MM.1S (cell line): ENCODE results near the gene INHBC.

Experiments used
- DNase-seq: peaks from one replicate; pipeline ENCODE4 v3.0.0-alpha.2; 2015
- H2AFZ ChIP-seq: fragments of 300-600 bp; sonication (generic); 2 replicates; pipeline ENCODE4 v1.6.0; 2016; ENCODE audit warnings: antibody characterized with exemption, low read length
- H3F3A ChIP-seq: fragments of 300-600 bp; sonication (generic); 2 replicates; pipeline ENCODE4 v1.6.1; 2016; ENCODE audit warnings: mild to moderate bottlenecking, antibody characterized with exemption, low read length, moderate library complexity, mixed read lengths; ENCODE audit not compliant: insufficient read depth
- H3K27ac ChIP-seq: fragments of 300-600 bp; sonication (generic); 2 replicates; pipeline ENCODE4 v1.5.1; 2016; ENCODE audit warnings: mild to moderate bottlenecking, low read length
- H3K27me3 ChIP-seq: fragments of 300-600 bp; sonication (generic); replicated peaks from 2 replicates; pipeline ENCODE4 v1.6.0; 2016; ENCODE audit warnings: low read length; ENCODE audit not compliant: insufficient read depth
- H3K36me3 ChIP-seq: fragments of 300-600 bp; sonication (generic); replicated peaks from 2 replicates; pipeline ENCODE4 v1.6.1; 2016; ENCODE audit warnings: mild to moderate bottlenecking, low read length, mixed read lengths; ENCODE audit not compliant: insufficient read depth
- H3K4me1 ChIP-seq: fragments of 300-600 bp; sonication (generic); 2 replicates; pipeline ENCODE4 v1.6.1; 2016; ENCODE audit warnings: low read length, mixed read lengths
- H3K4me2 ChIP-seq: fragments of 300-600 bp; sonication (generic); 2 replicates; pipeline ENCODE4 v1.6.0; 2016; ENCODE audit warnings: low read depth, low read length
- H3K4me3 ChIP-seq: fragments of 300-600 bp; sonication (generic); 2 replicates; pipeline ENCODE4 v1.5.1; 2016; ENCODE audit warnings: low read length, mixed read lengths
- H3K79me2 ChIP-seq: fragments of 300-600 bp; sonication (generic); 2 replicates; pipeline ENCODE4 v1.6.1; 2016; ENCODE audit warnings: mixed run types, low read length, mixed read lengths
- H3K9ac ChIP-seq: fragments of 300-600 bp; sonication (generic); 2 replicates; pipeline ENCODE4 v1.6.1; 2016; ENCODE audit warnings: low read length, mixed read lengths
- H3K9me2 ChIP-seq: fragments of 300-600 bp; sonication (generic); replicated peaks from 2 replicates; pipeline ENCODE4 v1.6.1; 2016; ENCODE audit warnings: mild to moderate bottlenecking, low read length, mixed read lengths; ENCODE audit not compliant: insufficient read depth
- H3K9me3 ChIP-seq: fragments of 300-600 bp; sonication (generic); replicated peaks from 2 replicates; pipeline ENCODE4 v1.6.1; 2016; ENCODE audit warnings: mild to moderate bottlenecking, low read length, mixed read lengths; ENCODE audit not compliant: insufficient read depth
- H4K20me1 ChIP-seq: fragments of 300-600 bp; sonication (generic); 2 replicates; pipeline ENCODE4 v1.6.1; 2016; ENCODE audit warnings: mild to moderate bottlenecking, low read length, moderate library complexity, mixed read lengths; ENCODE audit not compliant: insufficient read depth
- CTCF ChIP-seq: fragments of 300-600 bp; sonication (generic); IDR thresholded peaks from 2 replicates; pipeline ENCODE4 v1.5.1; 2016; ENCODE audit warnings: antibody characterized with exemption, low read length, mixed read lengths
- EZH2 ChIP-seq: fragments of 300-600 bp; sonication (generic); optimal IDR thresholded peaks from 2 replicates; pipeline ENCODE3; 2017; ENCODE audit warnings: low read depth, mild to moderate bottlenecking, antibody characterized with exemption, low read length, mixed read lengths
- EZH2phosphoT487 ChIP-seq: fragments of 300-600 bp; sonication (generic); IDR thresholded peaks from 2 replicates; pipeline ENCODE4 v1.6.1; 2018; ENCODE audit warnings: antibody characterized with exemption, low read length

The INHBC gene

GRCh38 chr12:57450057-57450456 lies 15.5 kb downstream of the INHBC start:
- no peak for TF ChIP-seq EZH2
- no peak for TF ChIP-seq CTCF
- no peak for TF ChIP-seq EZH2phosphoT487
- Histone ChIP-seq H3K9ac (no peak overlapping the region), H3K27ac (no peak overlapping the region), H2AFZ (no peak overlapping the region), H3K36me3 (no peaks in the 10 kb centered on the region), H3K9me2 (no peaks in the 10 kb centered on the region), H3K4me1 (peaks cover 5% of the 10 kb centered on the region; the same call in 1 of the 2 replicates), H3K9me3 (no peaks in the 10 kb centered on the region), H4K20me1 (no peaks in the 10 kb centered on the region), H3K27me3 (no peaks in the 10 kb centered on the region), H3K79me2 (no peaks in the 10 kb centered on the region), H3K4me2 (no peak overlapping the region), H3K4me3 (no peak overlapping the region), H3F3A (no peaks in the 10 kb centered on the region)
- no peak for DNase-seq

GRCh38 chr12:57451233-57451778 lies 16.7 kb downstream of the INHBC start:
- Histone ChIP-seq H3K9me2 (no peaks in the 10 kb centered on the region), H3K4me2 (no peak overlapping the region), H3K4me1 (peaks cover 12% of the 10 kb centered on the region), H3K27ac (no peak overlapping the region), H4K20me1 (no peaks in the 10 kb centered on the region), H3K79me2 (no peaks in the 10 kb centered on the region), H3K4me3 (no peak overlapping the region), H3F3A (no peaks in the 10 kb centered on the region), H3K27me3 (no peaks in the 10 kb centered on the region), H2AFZ (no peak overlapping the region), H3K9me3 (no peaks in the 10 kb centered on the region), H3K9ac (no peak overlapping the region), H3K36me3 (no peaks in the 10 kb centered on the region)
- no peak for TF ChIP-seq EZH2phosphoT487
- TF ChIP-seq CTCF = no peak
- TF ChIP-seq EZH2 = no peak
- no peak for DNase-seq

GRCh38 chr12:57452181-57452936 lies 17.8 kb downstream of the INHBC start:
- Histone ChIP-seq H3K4me2 (no peak overlapping the region), H2AFZ (no peak overlapping the region), H3K4me3 (no peak overlapping the region), H4K20me1 (no peaks in the 10 kb centered on the region), H3K27ac (no peak overlapping the region), H3K27me3 (no peaks in the 10 kb centered on the region), H3K4me1 (peaks cover 12% of the 10 kb centered on the region), H3K36me3 (no peaks in the 10 kb centered on the region), H3K9ac (no peak overlapping the region), H3K9me2 (no peaks in the 10 kb centered on the region), H3K79me2 (no peaks in the 10 kb centered on the region), H3K9me3 (no peaks in the 10 kb centered on the region), H3F3A (no peaks in the 10 kb centered on the region)
- TF ChIP-seq EZH2phosphoT487 (no peak), CTCF (no peak), EZH2 (no peak)
- no peak for DNase-seq
